Hepatic stellate cell (primary cell): ENCODE data around the gene PRPF6.

Experiments
- DNase-seq: peaks from one replicate; pipeline ENCODE4 v3.0.0; 2011; ENCODE audit warnings: low spot score

Gene PRPF6

GRCh38 chr20:64035933-64036345 is 55.0 kb downstream of the PRPF6 start, which contains the start of gene C20orf204:
C20orf204 (plus strand) TSS chr20:64036182; CDS start chr20:64036324, 142 bp downstream.
- DNase-seq: no peak

DNA sequence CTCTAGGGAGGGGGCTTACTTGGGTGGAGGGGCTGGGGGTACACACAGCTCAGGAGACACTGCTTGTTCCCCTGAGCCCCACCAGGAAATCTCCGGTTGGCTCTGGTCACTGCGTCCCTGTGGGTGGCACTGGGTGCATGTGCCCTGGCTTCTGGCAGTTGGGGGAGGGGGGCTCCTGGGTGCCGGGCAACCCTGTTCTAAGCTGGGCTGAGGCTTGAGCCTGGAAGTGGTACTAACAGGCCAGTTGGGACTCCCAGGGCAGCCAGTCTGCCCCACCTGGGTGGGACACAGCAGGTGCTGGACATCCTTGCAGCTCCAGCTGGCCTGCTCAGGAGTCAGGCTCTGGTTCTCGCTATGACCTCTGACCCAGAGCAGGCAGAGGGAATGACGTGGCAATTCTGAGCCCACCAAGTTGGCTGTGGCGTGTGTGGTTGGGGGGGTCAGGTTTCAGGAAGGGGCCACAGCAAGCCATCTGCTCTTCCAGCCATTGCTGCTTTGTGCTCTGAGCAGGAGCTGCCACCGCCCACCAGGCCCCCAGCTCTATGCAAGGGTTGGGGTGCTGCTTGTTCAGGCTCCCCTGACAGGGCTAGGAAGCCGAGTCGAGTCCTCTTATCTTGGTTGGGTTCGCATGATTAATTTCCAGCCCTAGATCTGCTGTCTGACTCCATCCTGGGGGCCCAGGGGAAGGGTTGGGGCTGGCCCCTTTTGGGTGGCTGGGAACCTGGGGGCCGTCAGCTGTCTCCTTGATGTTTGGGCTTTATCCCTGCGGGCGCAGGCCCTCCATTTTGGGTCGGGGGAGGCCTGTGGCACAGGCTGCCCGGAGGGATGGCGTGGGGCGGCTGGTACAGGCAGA is 55.6 kb downstream of the PRPF6 start:
- DNase-seq: no peak

DNA sequence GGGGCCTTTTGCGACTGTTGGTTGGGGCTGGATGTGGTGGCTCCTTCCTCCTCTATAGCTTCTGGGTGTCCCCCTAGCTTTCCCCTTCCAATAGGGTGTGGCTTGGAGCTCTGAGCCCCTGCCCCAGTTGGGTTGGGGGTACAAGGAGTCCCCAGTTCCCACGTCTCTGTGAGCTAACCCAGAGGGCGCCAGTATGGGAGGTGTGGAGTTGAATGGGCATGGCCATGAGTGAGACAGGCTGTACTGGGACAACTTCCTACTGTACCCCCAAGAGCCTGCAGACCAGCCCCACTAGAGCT is 56.2 kb downstream of the PRPF6 start:
- DNase-seq: no peak

- DNase-seq: no peak
These were observed 56.7 kb downstream of the PRPF6 start for GRCh38 chr20:64037498-64038213.

- no peak for DNase-seq
These were observed 57.3 kb downstream of the PRPF6 start for GRCh38 chr20:64038224-64038564.

DNA sequence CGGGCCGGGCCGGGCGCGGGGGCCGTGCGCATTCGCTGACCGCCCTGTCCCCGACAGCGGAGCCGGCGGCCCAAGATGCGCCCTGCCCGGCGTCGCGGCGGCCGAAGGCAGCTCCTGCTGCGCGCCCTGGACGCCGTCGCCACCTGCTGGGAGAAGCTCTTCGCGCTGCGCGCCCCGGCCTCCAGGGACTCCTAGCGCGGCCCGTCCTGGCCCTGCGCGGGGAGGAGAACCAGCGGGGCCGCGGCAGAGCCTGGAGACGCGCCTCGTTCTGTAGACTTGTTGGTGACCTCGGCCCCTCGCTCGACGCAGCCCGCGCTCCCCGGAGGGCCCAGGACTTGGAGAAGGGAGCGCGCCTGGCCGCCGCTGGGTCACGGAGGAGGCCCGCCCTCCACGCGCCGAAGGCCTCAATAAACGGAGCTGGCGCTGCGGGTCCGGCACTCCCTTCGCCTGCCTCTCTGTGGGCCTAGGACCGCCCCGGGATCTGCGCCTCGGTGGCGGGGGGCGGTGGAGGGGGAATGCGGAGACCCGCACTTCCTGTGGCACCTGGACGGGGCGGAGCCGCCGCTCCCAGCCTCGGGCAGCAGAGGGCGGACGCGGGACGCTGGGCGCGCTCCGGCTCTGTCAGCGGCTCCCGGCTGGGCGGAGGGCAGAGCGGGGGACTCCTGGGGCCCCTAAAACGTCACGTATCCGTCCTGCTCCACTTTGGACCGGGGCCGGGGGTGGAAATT is 57.8 kb downstream of the PRPF6 start:
- peak; percentile 86 for DNase-seq

DNA sequence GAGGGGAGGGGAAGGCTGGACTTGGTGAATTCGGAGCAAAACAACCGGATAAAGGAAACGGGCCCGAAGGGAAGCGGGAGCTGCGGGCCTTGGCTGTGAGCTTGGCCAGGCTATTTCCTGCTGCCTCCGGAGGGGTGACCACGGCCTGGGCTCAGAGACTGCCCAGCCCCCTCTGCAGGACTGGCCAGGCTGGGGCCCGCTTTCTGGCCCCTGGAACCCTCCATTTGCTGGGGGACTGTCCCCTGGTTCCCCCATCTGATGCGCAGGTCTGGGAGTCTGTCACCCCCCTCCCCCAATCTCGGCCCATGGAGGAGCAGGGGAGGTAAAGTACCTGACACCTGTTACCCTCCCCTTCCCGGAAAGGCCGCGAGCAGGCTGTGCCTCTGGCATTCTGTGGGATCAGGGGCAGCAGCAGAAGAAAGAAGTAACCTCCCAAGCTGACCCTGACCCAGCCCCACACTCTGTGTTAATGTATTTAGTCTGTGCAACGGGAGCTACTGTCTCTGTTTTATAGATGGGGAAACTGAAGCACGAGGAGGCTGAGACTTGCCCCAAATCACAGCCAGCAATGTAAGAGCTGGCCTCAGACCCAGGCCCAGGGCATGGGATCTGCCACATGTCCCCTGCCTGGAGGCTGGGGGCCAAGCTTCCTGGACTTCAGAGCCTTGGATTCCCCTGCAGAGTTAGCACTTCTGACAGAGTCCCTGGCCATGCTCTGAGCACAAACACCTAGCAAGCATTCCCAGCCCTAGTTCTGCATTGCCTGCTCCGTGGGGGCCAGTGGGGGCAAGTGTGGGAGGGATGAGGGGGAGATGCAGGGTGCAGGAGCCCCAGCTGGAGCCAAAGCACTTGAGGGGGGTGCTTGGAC is 58.6 kb downstream of the PRPF6 start:
- peak; percentile 57 for DNase-seq

DNA sequence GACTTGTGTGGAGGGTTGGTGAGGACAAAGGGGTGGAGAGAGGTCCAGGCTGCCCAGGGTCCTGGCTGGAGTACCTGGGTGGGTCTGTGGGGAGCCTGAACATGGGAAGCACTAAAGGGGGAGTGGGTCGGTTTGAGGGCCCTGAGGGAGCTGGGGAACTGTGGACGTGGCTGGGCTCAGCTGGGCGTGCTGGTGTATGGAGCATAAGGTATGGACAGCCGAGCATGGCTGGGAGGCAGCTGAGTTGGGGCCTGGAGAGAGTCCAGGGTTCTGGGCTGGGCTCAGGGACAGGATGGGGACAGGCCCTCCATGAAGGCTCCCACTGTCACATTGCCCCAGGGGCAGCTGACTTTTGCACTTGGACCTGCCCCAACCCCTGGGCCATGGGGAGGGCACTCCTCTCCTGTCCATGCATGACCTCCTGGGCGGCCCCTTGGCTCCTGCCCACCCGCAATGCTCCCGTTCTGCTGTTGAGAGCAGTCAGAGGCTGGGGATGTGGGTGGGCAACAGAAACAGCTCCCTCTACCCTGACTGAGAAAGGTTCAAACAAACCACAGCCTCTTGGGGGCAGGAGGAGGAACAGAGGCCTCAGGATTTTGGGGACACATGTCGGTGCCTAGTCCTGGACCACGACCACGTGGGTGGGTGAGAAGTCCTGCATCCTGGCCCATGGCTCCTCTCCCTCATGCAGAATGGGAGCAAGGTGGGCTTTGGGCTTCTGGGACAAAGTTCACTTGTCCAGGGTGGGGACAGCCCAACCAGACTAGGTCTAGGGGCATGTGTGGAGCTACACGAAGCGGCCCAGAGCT is 59.5 kb downstream of the PRPF6 start:
- no peak for DNase-seq

DNA sequence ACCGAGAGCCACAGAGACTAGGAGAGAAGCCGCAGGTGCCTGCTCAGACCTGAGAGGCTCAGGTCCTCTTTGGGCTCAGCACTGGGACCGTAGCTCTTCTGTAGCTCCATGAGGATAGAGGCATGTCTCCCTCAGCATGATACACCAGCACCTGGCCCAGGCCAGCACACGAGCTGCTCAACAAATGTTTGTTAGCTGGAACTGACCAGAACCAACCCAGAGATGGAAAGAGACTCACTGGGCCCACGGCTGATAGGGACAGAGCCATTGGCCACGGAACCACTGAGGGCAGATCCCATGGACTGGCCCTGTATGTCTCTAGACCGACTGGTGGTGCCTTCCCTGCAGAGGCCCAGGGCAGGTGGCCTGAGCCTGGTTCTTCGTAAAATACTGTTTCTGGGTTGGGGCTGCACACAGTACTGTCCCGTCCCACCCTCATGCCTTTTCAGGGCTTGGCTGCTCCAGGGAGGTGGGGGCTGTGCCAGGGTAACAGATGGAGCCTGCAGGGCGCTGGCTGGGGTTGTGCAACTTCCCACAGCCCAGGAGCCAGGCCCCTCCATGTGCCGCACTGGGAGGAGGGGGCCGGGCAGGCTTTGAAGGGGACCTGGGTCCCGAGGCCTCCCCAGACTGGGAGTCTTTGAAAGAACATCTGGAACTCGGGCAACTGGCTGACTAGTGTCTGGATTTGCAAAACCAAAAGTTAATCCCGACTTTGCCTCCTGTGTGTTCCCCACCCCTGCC is 60.3 kb downstream of the PRPF6 start:
- no peak for DNase-seq

DNA sequence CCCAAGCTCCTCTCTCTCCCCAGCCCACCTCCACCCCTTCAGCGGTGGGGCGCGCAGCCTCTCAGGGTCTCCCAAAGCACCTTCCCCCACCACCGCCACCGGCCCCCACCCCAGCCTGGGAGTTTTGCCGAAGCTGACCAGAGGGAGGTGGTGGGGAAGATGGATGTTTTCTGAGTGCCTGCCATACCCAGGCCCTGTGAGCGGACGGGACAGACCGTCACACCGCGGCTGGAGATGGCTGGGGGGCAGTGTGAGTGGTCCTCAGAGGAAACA is 60.8 kb downstream of the PRPF6 start:
- DNase-seq: no peak

GRCh38 chr20:64042054-64042781 is 61.3 kb downstream of the PRPF6 start:
- DNase-seq: no peak

GRCh38 chr20:64043768-64044167 is 62.8 kb downstream of the PRPF6 start:
- DNase-seq: no peak

DNA sequence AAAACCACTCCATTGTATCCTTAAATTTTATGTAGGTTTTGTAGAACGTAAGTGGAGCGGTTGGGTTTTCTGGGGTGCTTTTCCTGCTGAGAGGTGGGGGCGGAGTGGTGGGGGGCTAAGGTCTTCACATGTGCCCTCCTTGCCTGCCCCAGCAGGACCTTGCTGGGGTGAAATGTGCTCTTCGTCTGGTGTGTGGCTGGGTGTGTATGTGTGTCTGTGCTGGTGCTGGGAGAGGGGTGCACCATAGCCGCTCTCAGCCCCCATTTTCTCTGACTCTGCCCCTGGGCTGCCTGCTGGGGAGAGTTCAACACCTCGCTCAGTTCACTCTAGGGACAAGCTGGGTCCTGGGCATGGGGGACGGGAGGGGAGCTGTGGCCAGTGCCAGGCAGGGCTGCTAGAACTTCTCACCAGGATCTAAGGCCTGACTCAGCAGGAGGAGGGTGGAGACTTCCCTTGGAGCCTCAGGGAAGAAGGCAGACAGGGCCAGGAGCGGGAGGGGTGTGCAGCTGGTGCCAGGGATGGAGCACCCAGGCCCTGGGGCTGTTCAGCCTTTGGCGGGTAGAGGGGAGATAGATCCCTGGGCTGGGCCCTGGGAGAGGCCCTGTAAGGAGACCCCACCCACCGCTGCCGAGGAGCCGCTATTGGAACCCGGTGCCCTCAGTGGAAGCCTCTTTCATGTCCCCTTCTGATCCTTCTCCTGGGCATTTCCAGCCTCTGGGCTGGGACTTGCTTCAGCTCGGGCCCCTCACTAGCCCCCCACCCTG is 63.7 kb downstream of the PRPF6 start:
- DNase-seq: peak; percentile 71

- no peak for DNase-seq
These were observed 64.5 kb downstream of the PRPF6 start for GRCh38 chr20:64045346-64046011.

GRCh38 chr20:64047046-64047389 is 66.1 kb downstream of the PRPF6 start:
- no peak for DNase-seq

GRCh38 chr20:64047968-64048401 is 67.1 kb downstream of the PRPF6 start:
- DNase-seq: no peak

DNA sequence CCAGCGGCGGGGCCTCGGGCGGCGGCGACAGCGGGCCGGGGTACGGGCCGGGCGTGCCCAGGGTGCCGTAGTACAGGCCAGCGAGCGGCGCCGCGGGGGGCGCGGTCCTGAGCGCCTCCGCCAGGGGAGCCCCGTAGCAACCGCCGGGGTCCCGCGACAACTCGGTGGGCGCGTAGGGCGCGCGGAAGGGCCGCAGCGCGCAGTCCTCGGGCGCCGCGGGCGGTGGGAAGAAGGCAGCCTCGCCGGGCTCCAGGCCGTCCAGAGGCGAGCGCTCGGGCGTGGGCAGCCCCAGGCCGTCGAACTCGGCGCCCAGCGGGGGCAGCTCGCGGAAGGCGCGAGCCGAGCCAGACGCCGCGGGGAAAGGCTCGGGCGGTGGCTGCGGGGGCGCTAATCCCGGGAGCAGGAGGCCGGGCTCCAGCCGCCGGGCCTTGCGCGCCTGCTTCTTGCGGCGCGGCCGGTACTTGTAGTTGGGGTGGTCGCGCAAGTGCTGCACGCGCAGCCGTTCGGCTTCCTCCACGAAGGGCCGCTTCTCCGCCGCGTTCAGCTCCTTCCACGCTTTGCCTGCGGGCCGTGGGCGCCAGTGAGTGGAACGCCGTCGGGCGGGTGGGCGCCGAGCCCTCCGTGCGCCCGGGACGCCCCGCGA is 67.6 kb downstream of the PRPF6 start:
- no peak for DNase-seq
